K562 (cell line): ENCODE results near the gene MBD1. TPM values are rescaled to one million over a fixed set of nuclear protein-coding genes. Genes with fewer than 3 reads are reported as not detected.

Source experiments
- ATAC-seq: fragments of 200-7000 bp; cut with Tn5 transposase; 3 replicates; pipeline ENCODE4 v1.9.1; 2020; ENCODE audit warnings: moderate library complexity
- BruUV-seq: library from RNA; stranded (reverse); fragments of 400-500 nt; replicated peaks from 2 replicates; lab custom pipeline; 2021; lab: Mats Ljungman, UMichigan
- CTCF ChIA-PET: fragments of 300-600 bp; formaldehyde crosslinking; extraction: SDS; loops from one replicate; lab custom pipeline; 2021; ENCODE audit warnings: low intra/inter-chr PET ratio; lab: Yijun Ruan, JAX
- POLR2A ChIA-PET: fragments of 300-600, 350-650 bp; sonication (Branson Sonifier 250); formaldehyde crosslinking; extraction: SDS; loops from one replicate; lab custom pipeline; 2021; ENCODE audit warnings: antibody characterized with exemption, inconsistent platforms; lab: Yijun Ruan, JAX
- DNase-seq, 4 experiments: peaks; one replicate each; pipeline versions ENCODE4 v3.0.0 to v3.0.0-alpha.2; 2011 to 2018; ENCODE audit warnings: low spot score in 3 of 4, mixed read lengths in 3 of 4; ENCODE audit errors: extremely low read depth in 1 of 4
- FAIRE-seq: peaks from 2 replicates; lab custom pipeline; 2011; peaks lifted over from hg19 to GRCh38; lab: Jason Lieb, UNC
- H2AFZ ChIP-seq: 2 replicates; pipeline ENCODE4 v1.6.0; 2011; ENCODE audit warnings: low read depth, low read length, control low read depth, inconsistent platforms
- H3K27ac ChIP-seq: fragments of 200-600 bp; 3 replicates; pipeline ENCODE4 v1.8.0; 2011; ENCODE audit warnings: low read depth, mild to moderate bottlenecking, control low read depth, inconsistent platforms, low read length, moderate library complexity, mixed read lengths; ENCODE audit errors: extremely low read depth
- H3K27me3 ChIP-seq, 2 experiments: fragments of 300-600 bp in 1 of 2; 2 replicates in 1 of 2; 3 replicates in 1 of 2; pipeline versions ENCODE4 v1.6.0 to v1.8.0; 2011; ENCODE audit warnings: inconsistent platforms in 2 of 2, low read length in 2 of 2, mild to moderate bottlenecking in 1 of 2, mixed read lengths in 1 of 2, moderate library complexity in 1 of 2; ENCODE audit not compliant: control insufficient read depth in 2 of 2, insufficient read depth in 2 of 2
- H3K36me3 ChIP-seq: fragments of 300-600 bp; 3 replicates; pipeline ENCODE4 v1.8.0; 2011; ENCODE audit warnings: mild to moderate bottlenecking, low read length, inconsistent platforms; ENCODE audit not compliant: control insufficient read depth, insufficient read depth
- H3K4me1 ChIP-seq, 2 experiments: fragments of 200-600 bp in 1 of 2; replicated peaks in 1 of 2; 2 replicates in 1 of 2; 3 replicates in 1 of 2; pipeline versions ENCODE4 v1.5.1 to v1.8.0; 2011; ENCODE audit warnings: inconsistent platforms in 2 of 2, low read length in 2 of 2, mild to moderate bottlenecking in 1 of 2, mixed read lengths in 1 of 2, moderate library complexity in 1 of 2; ENCODE audit not compliant: control insufficient read depth in 2 of 2, insufficient read depth in 2 of 2
- H3K4me2 ChIP-seq: 2 replicates; pipeline ENCODE4 v1.6.1; 2011; ENCODE audit warnings: low read length, control low read depth, inconsistent platforms, mixed read lengths; ENCODE audit not compliant: insufficient read depth
- H3K4me3 ChIP-seq: fragments of 200-600 bp; sonication (generic), shearing (Covaris generic); 2 replicates; pipeline ENCODE4 v1.5.1; 2016; ENCODE audit warnings: control low read depth, inconsistent platforms
- H3K79me2 ChIP-seq: fragments of 200-600 bp; 3 replicates; pipeline ENCODE4 v1.8.0; 2011; ENCODE audit warnings: low read length, inconsistent platforms; ENCODE audit not compliant: control insufficient read depth, insufficient read depth
- H3K9ac ChIP-seq, 2 experiments: 2 replicates each; pipeline versions ENCODE4 v1.6.0 to v1.6.1; 2011; ENCODE audit warnings: low read depth in 2 of 2, low read length in 2 of 2, control low read depth in 1 of 2, inconsistent platforms in 1 of 2, mild to moderate bottlenecking in 1 of 2, mixed read lengths in 1 of 2; ENCODE audit not compliant: insufficient read depth in 1 of 2
- H3K9me1 ChIP-seq: one replicate; pipeline ENCODE4 v1.6.0; 2011; ENCODE audit warnings: inconsistent platforms, mild to moderate bottlenecking, low read length, moderate library complexity; ENCODE audit not compliant: control insufficient read depth, insufficient read depth
- H3K9me3 ChIP-seq: replicated peaks from 2 replicates; pipeline ENCODE4 v1.5.1; 2011; ENCODE audit warnings: low read depth, low read length, inconsistent platforms; ENCODE audit not compliant: control insufficient read depth, insufficient read depth
- H4K20me1 ChIP-seq: replicated peaks from 2 replicates; pipeline ENCODE4 v1.6.1; 2011; ENCODE audit warnings: low read length, inconsistent platforms, mixed read lengths; ENCODE audit not compliant: control insufficient read depth, insufficient read depth
- CBX1 ChIP-seq: sonication (generic); IDR thresholded peaks from 2 replicates; pipeline ENCODE4 v1.6.1; 2016; ENCODE audit warnings: antibody characterized with exemption, low read depth, mild to moderate bottlenecking
- CEBPG ChIP-seq, 3 experiments: fragments of 200-800 bp in 1 of 3; sonication (Bioruptor generic) in 1 of 3; sonication (generic) in 1 of 3; formaldehyde crosslinking in 1 of 3; IDR thresholded peaks in 2 of 3; conservative IDR thresholded peaks in 1 of 3; 2 replicates each; pipeline versions ENCODE4 v1.6.1 to v1.8.0; 2016 to 2022; ENCODE audit warnings: missing compliant biosample characterization in 2 of 3, missing genetic modification characterization in 2 of 3, mild to moderate bottlenecking in 1 of 3, missing genetic modification reagents in 1 of 3
- FOXO4 ChIP-seq: fragments of 450-650 bp; formaldehyde crosslinking; IDR thresholded peaks from 2 replicates; pipeline ENCODE4 v1.4.0; 2020; ENCODE audit warnings: mild to moderate bottlenecking, moderate library complexity
- GTF2B ChIP-seq: IDR thresholded peaks from 2 replicates; pipeline ENCODE4 v1.6.1; 2011; ENCODE audit not compliant: insufficient read length; ENCODE audit errors: extremely low read depth
- HNRNPLL ChIP-seq: fragments of 200-400 bp; formaldehyde crosslinking; IDR thresholded peaks from 2 replicates; pipeline ENCODE4 v1.6.1; 2017; ENCODE audit warnings: low read length, low read depth, mild to moderate bottlenecking; ENCODE audit not compliant: poor library complexity, severe bottlenecking
- MCM5 ChIP-seq: fragments of 450-650 bp; IDR thresholded peaks from 2 replicates; pipeline ENCODE4 v1.6.1; 2016; ENCODE audit warnings: low read depth
- RBM34 ChIP-seq: fragments of 200-400 bp; formaldehyde crosslinking; IDR thresholded peaks from 2 replicates; pipeline ENCODE4 v1.6.1; 2018; ENCODE audit warnings: low read length, borderline replicate concordance; ENCODE audit not compliant: insufficient read depth
- THAP7 ChIP-seq: fragments of 250-450 bp; sonication (Bioruptor Pico); IDR thresholded peaks from 2 replicates; pipeline ENCODE4 v1.5.0; 2021
- ZNF239 ChIP-seq: fragments of 250-450 bp; sonication (Bioruptor Pico); IDR thresholded peaks from 2 replicates; pipeline ENCODE4 v1.4.0; 2020; ENCODE audit warnings: mild to moderate bottlenecking
- ZNF655 ChIP-seq: fragments of 250-450 bp; sonication (Bioruptor Pico); IDR thresholded peaks from 2 replicates; pipeline ENCODE4 v1.5.0; 2021
- WGBS: fragments of 100-300 bp; shearing (Covaris generic); methylation state at CpG from one replicate; pipeline ENCODE4 v1.1.6; 2016; ENCODE audit warnings: low coverage, mixed read lengths; ENCODE audit not compliant: insufficient coverage; ENCODE audit errors: missing lambda C conversion rate; 5-methylcytosine and 5-hydroxymethylcytosine counted together
- in situ Hi-C: fragments of 300-500 bp; cut with MboI; formaldehyde crosslinking; loops from 4 replicates; pipeline ENCODE4 v1.15.0; 2018; ENCODE audit warnings: inconsistent platforms, mixed read lengths
- intact Hi-C: fragments of 100-400 bp; cut with micrococcal nuclease; formaldehyde crosslinking; loops from 2 replicates; pipeline ENCODE4 v1.14.2; 2022
- polyA plus RNA-seq, 8 experiments: library from polyadenylated mRNA; depleted of rRNA in 4 of 8; stranded (reverse) in 5 of 8; unstranded in 3 of 8; fragments of >200 nt; fragmentation: Nextera tagmentation in 2 of 8; fragmentation: Illumina TruSeq in 1 of 8; extraction: Ambion mirVana in 2 of 8; extraction: Trizol in 1 of 8; gene quantifications; 2 replicates each; pipeline versions ENCODE4 v1.2.1 to v1.2.3, GENCODE V29; 2011 to 2014; ENCODE audit warnings: inconsistent platforms in 1 of 8, missing spikeins in 1 of 8
- total RNA-seq, 7 experiments: library from RNA; depleted of rRNA in 6 of 7; stranded (reverse); fragments of >200 nt in 6 of 7; fragmentation: Illumina TruSeq in 2 of 7; extraction: Trizol in 2 of 7; gene quantifications; 2 replicates each; pipeline versions ENCODE4 v1.2.1 to v1.2.3, GENCODE V29; 2011 to 2021; ENCODE audit warnings: low replicate concordance in 1 of 7
- TF ChIP-seq, protein P1 (sequence below): fragments of 250-450 bp; sonication (Bioruptor Pico); IDR thresholded peaks from 2 replicates; pipeline ENCODE4 v1.4.0; 2020; ENCODE audit warnings: mild to moderate bottlenecking, moderate library complexity

The MBD1 gene
- total and polyA plus RNA-seq, 9 of the 15 experiments (the other 6 are each of a cell fraction or from before 2014, with no cell fraction given), result 3.0 to 59.7 (median 31.7) TPM

- TF ChIP-seq GTF2B (no peak), FOXO4 (no peak), CBX1 (no peak), RBM34 (no peak), THAP7 (CRISPR knock-in tag) (no peak)
Measured at GRCh38 chr18:50312296-50313030, 31.1 kb upstream of the MBD1 start (continued).

DNA sequence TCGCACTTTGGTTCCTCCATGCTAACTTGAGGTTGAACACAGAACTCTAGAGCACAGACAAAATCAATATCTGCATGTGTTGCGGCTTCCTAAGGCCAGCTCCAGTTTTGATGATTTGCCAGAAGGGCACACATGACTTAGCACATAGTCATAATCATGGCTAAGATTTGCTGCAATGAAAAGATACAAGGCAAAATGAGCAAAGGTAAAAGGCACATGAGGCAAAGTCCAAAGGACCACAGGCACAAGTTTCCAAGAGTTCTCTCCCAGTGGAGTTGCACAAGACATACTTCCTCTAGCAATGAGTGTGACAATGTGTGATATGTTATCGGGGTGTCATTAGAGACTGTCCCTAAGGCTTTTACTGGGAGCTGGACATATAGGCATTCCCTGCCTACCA, 30.3 kb upstream of the MBD1 start:
- H4K20me1 ChIP-seq, result no peaks in the 10 kb centered on the region
- ChIA-PET POLR2A (no interaction called here), CTCF (interaction anchor here (0.6 kb wide), 1 partner anchor 14 kb away, joined by 4 read pairs; no protein-coding TSS in a partner anchor)
- DNase-seq (no peak), ATAC-seq (no peak), FAIRE-seq (peak; percentile 55)
- H3K9me3 ChIP-seq, result peaks cover 5% of the 10 kb centered on the region; the same call in 1 of the 2 replicates
- peaks cover 0 to 26% of the 10 kb centered on the region in 2 experiments; a peak in 3 of 5 replicates for H3K4me1 ChIP-seq
- no TSS peak for BruUV-seq
- H3K36me3 ChIP-seq, result no peaks in the 10 kb centered on the region
- 0 out of 2 replicates have a peak overlapping the region, but pooled peaks have one; percentile 0 for H3K4me2 ChIP-seq
- intact Hi-C loops (no loop called here), in situ Hi-C loops (no loop called here)
- H3K9me1 ChIP-seq, result no peaks in the 10 kb centered on the region
- 24% methylated on average over 3 of the region's 3 CpGs for WGBS
- H3K9ac ChIP-seq, result no peak overlapping the region
- peak overlapping the region; percentile 71 for H2AFZ ChIP-seq
- H3K27me3 ChIP-seq, result no peaks in the 10 kb centered on the region
- no peak overlapping the region for H3K4me3 ChIP-seq
- H3K27ac ChIP-seq, result no peak overlapping the region
- no peaks in the 10 kb centered on the region for H3K79me2 ChIP-seq
- TF ChIP-seq ZNF239, result no peak
- no peak for TF ChIP-seq ZNF655 (CRISPR knock-in tag)
- no peak for TF ChIP-seq HNRNPLL
- TF ChIP-seq, protein P1, sequence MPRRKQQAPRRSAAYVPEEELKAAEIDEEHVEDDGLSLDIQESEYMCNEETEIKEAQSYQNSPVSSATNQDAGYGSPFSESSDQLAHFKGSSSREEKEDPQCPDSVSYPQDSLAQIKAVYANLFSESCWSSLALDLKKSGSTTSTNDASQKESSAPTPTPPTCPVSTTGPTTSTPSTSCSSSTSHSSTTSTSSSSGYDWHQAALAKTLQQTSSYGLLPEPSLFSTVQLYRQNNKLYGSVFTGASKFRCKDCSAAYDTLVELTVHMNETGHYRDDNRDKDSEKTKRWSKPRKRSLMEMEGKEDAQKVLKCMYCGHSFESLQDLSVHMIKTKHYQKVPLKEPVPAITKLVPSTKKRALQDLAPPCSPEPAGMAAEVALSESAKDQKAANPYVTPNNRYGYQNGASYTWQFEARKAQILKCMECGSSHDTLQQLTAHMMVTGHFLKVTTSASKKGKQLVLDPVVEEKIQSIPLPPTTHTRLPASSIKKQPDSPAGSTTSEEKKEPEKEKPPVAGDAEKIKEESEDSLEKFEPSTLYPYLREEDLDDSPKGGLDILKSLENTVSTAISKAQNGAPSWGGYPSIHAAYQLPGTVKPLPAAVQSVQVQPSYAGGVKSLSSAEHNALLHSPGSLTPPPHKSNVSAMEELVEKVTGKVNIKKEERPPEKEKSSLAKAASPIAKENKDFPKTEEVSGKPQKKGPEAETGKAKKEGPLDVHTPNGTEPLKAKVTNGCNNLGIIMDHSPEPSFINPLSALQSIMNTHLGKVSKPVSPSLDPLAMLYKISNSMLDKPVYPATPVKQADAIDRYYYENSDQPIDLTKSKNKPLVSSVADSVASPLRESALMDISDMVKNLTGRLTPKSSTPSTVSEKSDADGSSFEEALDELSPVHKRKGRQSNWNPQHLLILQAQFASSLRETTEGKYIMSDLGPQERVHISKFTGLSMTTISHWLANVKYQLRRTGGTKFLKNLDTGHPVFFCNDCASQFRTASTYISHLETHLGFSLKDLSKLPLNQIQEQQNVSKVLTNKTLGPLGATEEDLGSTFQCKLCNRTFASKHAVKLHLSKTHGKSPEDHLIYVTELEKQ (CRISPR knock-in tag), result no peak
- no peak for TF ChIP-seq CEBPG (CRISPR knock-in tag; IDR thresholded peaks at IDR 0.05)
- TF ChIP-seq CEBPG (tag; conservative IDR thresholded peaks at IDR 0.05 in 1 of 2, IDR thresholded peaks at IDR 0.05 in 1 of 2), result 0 out of 4 replicates have a peak, but pooled peaks of 1 of the 2 experiments have one; percentile 38
- TF ChIP-seq MCM5, result no peak
